HL-60 (cell line): ENCODE data around the gene BTG2.
A peak's percentile ranks its signal among the peaks of the same experiment; 100 is the strongest.

Source experiments
- DNase-seq, 2 experiments: peaks; one replicate each; pipeline ENCODE4 v3.0.0-alpha.2; 2010 to 2020; ENCODE audit warnings: low read depth in 1 of 2, low spot score in 1 of 2
- H3K27ac ChIP-seq: fragments of 250-450 bp; sonication (Bioruptor Pico); replicated peaks from 2 replicates; pipeline ENCODE4 v1.5.1; 2020; ENCODE audit warnings: mild to moderate bottlenecking, moderate library complexity
- H3K27me3 ChIP-seq: fragments of 250-450 bp; sonication (Bioruptor Pico); 2 replicates; pipeline ENCODE4 v1.5.1; 2021; ENCODE audit warnings: mild to moderate bottlenecking, moderate library complexity; ENCODE audit not compliant: insufficient read depth, poor library complexity, severe bottlenecking
- H3K4me3 ChIP-seq: replicated peaks from 2 replicates; pipeline ENCODE4 v1.5.1; 2011; ENCODE audit warnings: mild to moderate bottlenecking, control low read depth, low read length; ENCODE audit not compliant: insufficient read depth
- CTCF ChIP-seq: IDR thresholded peaks from one replicate; pipeline ENCODE4 v1.5.1; 2011; ENCODE audit warnings: low read length, control low read depth, inconsistent platforms; ENCODE audit not compliant: insufficient read depth
- GABPA ChIP-seq: IDR thresholded peaks from 2 replicates; pipeline ENCODE4 v1.6.1; 2012; ENCODE audit warnings: low read depth
- POLR2AphosphoS5 ChIP-seq: IDR thresholded peaks from 2 replicates; pipeline ENCODE4 v1.6.1; 2012; ENCODE audit warnings: low read depth
- REST ChIP-seq: IDR thresholded peaks from 2 replicates; pipeline ENCODE4 v1.6.1; 2012; ENCODE audit warnings: low read depth; ENCODE audit not compliant: insufficient replicate concordance
- SPI1 ChIP-seq: IDR thresholded peaks from 2 replicates; pipeline ENCODE4 v1.6.1; 2012; ENCODE audit warnings: low read depth, mild to moderate bottlenecking, borderline replicate concordance

The BTG2 gene

GRCh38 chr1:203331224-203331623 is 25.9 kb downstream of the BTG2 start:
- TF ChIP-seq SPI1: no peak
- no peak for TF ChIP-seq GABPA
- no peak for TF ChIP-seq CTCF
- no peak for TF ChIP-seq POLR2AphosphoS5
- Histone ChIP-seq H3K27ac (no peak overlapping the region), H3K27me3 (no peaks in the 10 kb centered on the region)

GRCh38 chr1:203335503-203335902 is 30.2 kb downstream of the BTG2 start:
- no peak for DNase-seq
- H3K27me3 ChIP-seq: peaks cover 4% of the 10 kb centered on the region
- TF ChIP-seq CTCF (no peak), SPI1 (no peak), REST (no peak), POLR2AphosphoS5 (no peak), GABPA (no peak)
- H3K4me3 ChIP-seq: no peak overlapping the region
- no peak overlapping the region for H3K27ac ChIP-seq

More at GRCh38 chr1:203331224-203331623, 25.9 kb downstream of the BTG2 start:
- DNase-seq: no peak
- no peak overlapping the region for H3K4me3 ChIP-seq

GRCh38 chr1:203336097-203336496 is 30.8 kb downstream of the BTG2 start:
- TF ChIP-seq POLR2AphosphoS5 (no peak), CTCF (no peak), REST (no peak), GABPA (no peak)
- Histone ChIP-seq H3K27me3 (peaks cover 10% of the 10 kb centered on the region), H3K4me3 (no peak overlapping the region), H3K27ac (no peak overlapping the region)
- DNase-seq: no peak

GRCh38 chr1:203338335-203339036 is 33.2 kb downstream of the BTG2 start:
- DNase-seq: peak in 1 of 2 experiments; percentile 57
- no peak for TF ChIP-seq POLR2AphosphoS5
- peak; percentile 100 for TF ChIP-seq CTCF
- H3K27ac ChIP-seq: no peak overlapping the region
- no peak overlapping the region for H3K4me3 ChIP-seq
- peaks cover 21% of the 10 kb centered on the region for H3K27me3 ChIP-seq
